Omental fat pad (tissue), 4 donors: ENCODE measurements around the gene HADHA. TPM values are rescaled to one million over a fixed set of nuclear protein-coding genes. Genes with fewer than 3 reads are reported as not detected.

Experiments used
- ATAC-seq: fragments of 150-250 bp; one replicate; pipeline ENCODE4 v1.9.1; 2016; ENCODE audit warnings: mild to moderate bottlenecking, moderate library complexity; ENCODE audit not compliant: low FRiP score
- DNase-seq: peaks from one replicate; pipeline ENCODE4 v3.0.0-alpha.2; 2019; ENCODE audit warnings: low spot score
- CTCF ChIP-seq, 3 donors: fragments of 450-650 bp; IDR thresholded peaks; one replicate each; pipeline ENCODE4 v1.5.1; 2016 to 2017; ENCODE audit warnings: antibody characterized with exemption in 3 of 3, mild to moderate bottlenecking in 3 of 3, moderate library complexity in 2 of 3
- total RNA-seq, 4 donors: library from RNA; depleted of rRNA; stranded (reverse); fragments of >200 nt; gene quantifications; one replicate each; pipeline ENCODE4 v1.1.0, GENCODE V29; 2016

HADHA gene
- total RNA-seq, 4 donors from 2014 or later = 144 to 196 (median 159) TPM

- ATAC-seq (no peak), DNase-seq (no peak)
Measured at GRCh38 chr2:26195040-26195984, 49.1 kb downstream of the HADHA start.

GRCh38 chr2:26193578-26194231, 50.7 kb downstream of the HADHA start:
- ATAC-seq = no peak
- DNase-seq = no peak
- TF ChIP-seq CTCF (IDR thresholded peaks at IDR 0.05) = no peak

More at GRCh38 chr2:26195040-26195984, 49.1 kb downstream of the HADHA start:
- TF ChIP-seq CTCF (IDR thresholded peaks at IDR 0.05) = no peak

GRCh38 chr2:26191316-26192159, 52.9 kb downstream of the HADHA start:
- no peak for DNase-seq
- ATAC-seq = no peak
- TF ChIP-seq CTCF (IDR thresholded peaks at IDR 0.05) = no peak

- DNase-seq (no peak), ATAC-seq (no peak)
- TF ChIP-seq CTCF (IDR thresholded peaks at IDR 0.05) = no peak
Measured at GRCh38 chr2:26190369-26190768, 54.1 kb downstream of the HADHA start.

GRCh38 chr2:26189751-26190150, 54.7 kb downstream of the HADHA start:
- ATAC-seq (no peak), DNase-seq (no peak)
- no peak for TF ChIP-seq CTCF (IDR thresholded peaks at IDR 0.05)

GRCh38 chr2:26189123-26189522, 55.3 kb downstream of the HADHA start:
- DNase-seq = no peak
- no peak for ATAC-seq
- TF ChIP-seq CTCF (IDR thresholded peaks at IDR 0.05) = no peak
